Iris pigment epithelial cell (primary cell): ENCODE results near the gene ALDH16A1.

Experiments used
- DNase-seq: peaks from one replicate; pipeline ENCODE4 v3.0.0-alpha.2; 2011; ENCODE audit warnings: low read depth

Gene ALDH16A1

DNA sequence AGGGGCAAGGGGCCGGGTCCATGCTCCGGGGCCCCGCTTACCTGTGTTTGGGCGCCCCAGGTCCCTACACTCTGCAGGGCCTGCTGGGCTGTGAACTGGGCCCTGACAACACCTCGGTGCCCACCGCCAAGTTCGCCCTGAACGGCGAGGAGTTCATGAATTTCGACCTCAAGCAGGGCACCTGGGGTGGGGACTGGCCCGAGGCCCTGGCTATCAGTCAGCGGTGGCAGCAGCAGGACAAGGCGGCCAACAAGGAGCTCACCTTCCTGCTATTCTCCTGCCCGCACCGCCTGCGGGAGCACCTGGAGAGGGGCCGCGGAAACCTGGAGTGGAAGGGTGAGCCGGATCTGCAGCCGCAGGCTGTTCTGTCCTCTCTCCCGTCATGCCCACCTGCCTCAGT is 61.1 kb downstream of the ALDH16A1 start:
- no peak for DNase-seq

DNA sequence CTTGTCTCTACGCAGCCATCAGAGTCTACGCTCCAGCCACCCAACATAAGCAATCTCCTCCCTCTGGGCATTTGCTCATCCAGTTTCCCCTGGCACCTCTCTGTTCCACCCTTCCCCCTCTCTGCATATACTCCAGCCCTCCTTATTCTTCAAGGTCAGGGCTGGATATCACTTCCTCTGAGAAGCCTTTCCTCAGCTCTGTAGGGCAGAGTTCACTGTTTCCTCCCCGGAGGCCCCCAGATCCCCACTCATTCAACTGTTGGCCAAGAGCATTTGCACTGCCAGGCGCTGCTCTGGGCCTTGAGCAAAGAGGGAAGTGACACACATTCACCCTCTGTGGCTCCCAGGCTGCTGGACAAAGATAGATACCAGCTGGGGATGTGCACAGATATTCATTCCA is 62.7 kb downstream of the ALDH16A1 start:
- no peak for DNase-seq

DNA sequence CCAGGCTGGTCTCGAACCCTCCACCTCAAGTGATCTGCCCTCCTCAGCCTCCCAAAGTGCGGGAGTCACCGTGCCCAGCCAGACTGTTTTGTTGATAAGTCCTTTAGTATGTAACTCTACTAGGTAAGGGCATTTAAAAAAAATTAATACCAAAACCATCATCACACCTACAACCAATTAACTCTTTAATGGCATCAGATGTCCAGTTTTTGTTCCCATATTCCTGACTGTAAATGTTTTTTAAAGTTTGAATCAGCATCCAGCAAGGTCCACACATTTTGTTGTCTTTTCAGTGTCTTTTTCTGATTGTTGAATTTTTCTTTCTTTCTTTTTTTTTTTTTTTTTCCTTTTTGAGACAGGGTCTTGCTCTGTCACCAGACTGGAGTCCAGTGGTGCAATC is 65.0 kb downstream of the ALDH16A1 start:
- DNase-seq: no peak
